A549 (cell line): ENCODE measurements around the gene FGFR2. TPM values are rescaled to one million over a fixed set of nuclear protein-coding genes. Genes with fewer than 3 reads are reported as not detected.

Source experiments
- ATAC-seq, 2 experiments: fragments of 200-7000 bp in 1 of 2; fragments of >200 bp in 1 of 2; cut with Nextera tagmentation in 1 of 2; cut with Tn5 transposase in 1 of 2; 3 replicates each; pipeline versions ENCODE4 v1.8.0 to v1.9.1; 2018 to 2020; ENCODE audit warnings: mild to moderate bottlenecking in 1 of 2, moderate library complexity in 1 of 2
- CTCF ChIA-PET: fragments of 300-600 bp; sonication (Branson Sonifier 250); formaldehyde crosslinking; extraction: SDS; loops from one replicate; lab custom pipeline; 2021; ENCODE audit warnings: antibody characterized with exemption, inconsistent platforms; lab: Yijun Ruan, JAX
- POLR2A ChIA-PET: fragments of 350-600 bp; formaldehyde crosslinking; extraction: SDS; loops from one replicate; lab custom pipeline; 2021; ENCODE audit warnings: antibody characterized with exemption, inconsistent platforms; lab: Yijun Ruan, JAX
- DNase-seq, 2 experiments: peaks; one replicate each; pipeline versions ENCODE4 v3.0.0 to v3.0.0-alpha.2; 2011 to 2016; ENCODE audit warnings: low read depth in 1 of 2, low spot score in 1 of 2
- FAIRE-seq: peaks from 2 replicates; lab custom pipeline; 2011; peaks lifted over from hg19 to GRCh38; lab: Jason Lieb, UNC
- H3K27ac ChIP-seq, 2 experiments: fragments of >200 bp; sonication (Bioruptor Twin); formaldehyde crosslinking; 3 replicates each; pipeline ENCODE4 v1.5.1; 2016 to 2017
- H3K4me1 ChIP-seq: fragments of >200 bp; sonication (Bioruptor Twin); formaldehyde crosslinking; 3 replicates; pipeline ENCODE4 v1.6.1; 2016
- H3K4me2 ChIP-seq: fragments of >200 bp; sonication (Bioruptor Twin); formaldehyde crosslinking; 3 replicates; pipeline ENCODE4 v1.6.1; 2016
- H3K4me3 ChIP-seq: fragments of >200 bp; sonication (Bioruptor Twin); formaldehyde crosslinking; 3 replicates; pipeline ENCODE4 v1.5.1; 2016
- H3K9me3 ChIP-seq: fragments of >200 bp; sonication (Bioruptor Twin); formaldehyde crosslinking; 3 replicates; pipeline ENCODE4 v1.6.1; 2016
- BCL3 ChIP-seq: fragments of >200 bp; sonication (Bioruptor Twin); formaldehyde crosslinking; IDR thresholded peaks from 3 replicates; pipeline ENCODE4 v1.6.1; 2016
- CEBPB ChIP-seq, 2 experiments: fragments of >200 bp in 1 of 2; sonication (Bioruptor Twin) in 1 of 2; formaldehyde crosslinking in 1 of 2; IDR thresholded peaks; 2 replicates each; pipeline ENCODE4 v1.6.1; 2012 to 2016
- CHD2 ChIP-seq: fragments of 150-350 bp; IDR thresholded peaks from 2 replicates; pipeline ENCODE4 v1.6.1; 2014; ENCODE audit warnings: low read length; ENCODE audit not compliant: partially characterized antibody
- E2F6 ChIP-seq: IDR thresholded peaks from 2 replicates; pipeline ENCODE4 v1.6.1; 2012; ENCODE audit warnings: low read depth, borderline replicate concordance
- EHF ChIP-seq: fragments of 250-450 bp; sonication (Bioruptor Pico); IDR thresholded peaks from 2 replicates; pipeline ENCODE4 v1.5.0; 2020; ENCODE audit warnings: mild to moderate bottlenecking
- ESRRA ChIP-seq: fragments of 150-350 bp; IDR thresholded peaks from 2 replicates; pipeline ENCODE4 v1.6.1; 2014; ENCODE audit warnings: mild to moderate bottlenecking, low read length, borderline replicate concordance
- FOSL2 ChIP-seq, 2 experiments: fragments of 450-650 bp in 1 of 2; fragments of >200 bp in 1 of 2; sonication (Bioruptor Twin) in 1 of 2; formaldehyde crosslinking; IDR thresholded peaks; 2 replicates each; pipeline versions ENCODE4 v1.5.0 to v1.6.1; 2016 to 2020; ENCODE audit warnings: mild to moderate bottlenecking in 1 of 2, moderate library complexity in 1 of 2
- GATA3 ChIP-seq: IDR thresholded peaks from 2 replicates; pipeline ENCODE4 v1.6.1; 2012; ENCODE audit warnings: borderline replicate concordance
- HOXA7 ChIP-seq: fragments of 250-450 bp; sonication (Bioruptor Pico); IDR thresholded peaks from 2 replicates; pipeline ENCODE4 v1.5.0; 2020; ENCODE audit warnings: mild to moderate bottlenecking, moderate library complexity
- HOXB13 ChIP-seq: fragments of 250-450 bp; sonication (Bioruptor Pico); IDR thresholded peaks from 2 replicates; pipeline ENCODE4 v1.5.0; 2020; ENCODE audit warnings: low read depth, mild to moderate bottlenecking, moderate library complexity
- KDM1A ChIP-seq: fragments of 200-600 bp; sonication (generic); IDR thresholded peaks from 2 replicates; pipeline ENCODE4 v1.6.1; 2016; ENCODE audit warnings: low read depth, mild to moderate bottlenecking
- MAZ ChIP-seq: fragments of 150-350 bp; IDR thresholded peaks from 2 replicates; pipeline ENCODE4 v1.6.1; 2014; ENCODE audit warnings: antibody characterized with exemption, low read depth, low read length, borderline replicate concordance
- PHF8 ChIP-seq: fragments of 200-600 bp; sonication (generic); IDR thresholded peaks from 2 replicates; pipeline ENCODE4 v1.6.1; 2016; ENCODE audit warnings: low read depth, mild to moderate bottlenecking, antibody characterized with exemption, moderate library complexity, borderline replicate concordance
- POLR2A ChIP-seq: IDR thresholded peaks from 2 replicates; pipeline ENCODE4 v1.6.1; 2012; ENCODE audit warnings: mild to moderate bottlenecking, low read length
- POLR2AphosphoS2 ChIP-seq: conservative IDR thresholded peaks from 2 replicates; pipeline ENCODE4 v1.6.1; 2012; ENCODE audit warnings: low read length, improper control_type of control experiment, inconsistent platforms
- RAD21 ChIP-seq, 2 experiments: fragments of >200 bp in 1 of 2; sonication (Bioruptor Twin) in 1 of 2; formaldehyde crosslinking in 1 of 2; IDR thresholded peaks in 1 of 2; conservative IDR thresholded peaks in 1 of 2; 2 replicates in 1 of 2; 3 replicates in 1 of 2; pipeline ENCODE4 v1.6.1; 2012 to 2018; ENCODE audit warnings: inconsistent platforms in 1 of 2
- RARB ChIP-seq: fragments of 250-450 bp; sonication (Bioruptor Pico); IDR thresholded peaks from 2 replicates; pipeline ENCODE4 v1.8.0; 2021; ENCODE audit warnings: mild to moderate bottlenecking, moderate library complexity
- RCOR1 ChIP-seq: fragments of 150-350 bp; IDR thresholded peaks from 2 replicates; pipeline ENCODE4 v1.6.1; 2014; ENCODE audit warnings: antibody characterized with exemption, low read length, low read depth
- TP53 ChIP-seq: fragments of 250-450 bp; sonication (Bioruptor Pico); IDR thresholded peaks from 2 replicates; pipeline ENCODE4 v1.5.0; 2021; ENCODE audit warnings: mild to moderate bottlenecking, moderate library complexity
- ZC3H11A ChIP-seq: fragments of 450-650 bp; IDR thresholded peaks from 2 replicates; pipeline ENCODE4 v1.6.1; 2014; ENCODE audit warnings: antibody characterized with exemption, mild to moderate bottlenecking
- ZFP36 ChIP-seq: fragments of 450-650 bp; IDR thresholded peaks from 2 replicates; pipeline ENCODE4 v1.6.1; 2014; ENCODE audit warnings: borderline replicate concordance; ENCODE audit not compliant: partially characterized antibody
- ZNF302 ChIP-seq: fragments of 250-450 bp; sonication (Bioruptor Pico); IDR thresholded peaks from 2 replicates; pipeline ENCODE4 v1.9.0; 2021; ENCODE audit warnings: inconsistent platforms, mild to moderate bottlenecking, moderate library complexity
- WGBS: methylation state at CpG from one replicate; pipeline ENCODE4 v1.1.6; 2017; ENCODE audit errors: missing lambda C conversion rate; 5-methylcytosine and 5-hydroxymethylcytosine counted together
- polyA plus RNA-seq, 4 experiments: library from polyadenylated mRNA; depleted of rRNA in 3 of 4; stranded (reverse); fragments of >200 nt; fragmentation: RNase III in 1 of 4; extraction: RNeasy Plus Mini Kit Qiagen cat#74134 plus additional on column Dnase treatment in 1 of 4; gene quantifications; 2 replicates in 3 of 4; 3 replicates in 1 of 4; pipeline ENCODE4 v1.2.3, GENCODE V29; 2011 to 2017
- TF ChIP-seq, protein P1 (sequence below): fragments of 250-450 bp; sonication (Bioruptor Pico); IDR thresholded peaks from 2 replicates; pipeline ENCODE4 v1.5.0; 2020; ENCODE audit warnings: low read depth, mild to moderate bottlenecking, moderate library complexity

Gene FGFR2
- polyA plus RNA-seq, 2 of the 4 experiments (the other 2 are of a cell fraction): 0.16 to 0.22 TPM

GRCh38 chr10:121493521-121493920, 104.7 kb downstream of the FGFR2 start:
- no peak overlapping the region for H3K4me3 ChIP-seq
- no peaks in the 10 kb centered on the region for H3K9me3 ChIP-seq
- ChIA-PET POLR2A (no interaction called here), CTCF (no interaction called here)
- DNase-seq: no peak
- FAIRE-seq: no peak
- no peak overlapping the region for H3K27ac ChIP-seq
- TF ChIP-seq PHF8 (no peak), RCOR1 (no peak), EHF (CRISPR knock-in tag) (no peak), ZNF302 (CRISPR knock-in tag) (no peak), POLR2AphosphoS2 (no peak), POLR2A (no peak), ZC3H11A (no peak), HOXA7 (CRISPR knock-in tag) (no peak), TP53 (CRISPR knock-in tag) (no peak), FOSL2 (IDR thresholded peaks at IDR 0.05) (no peak), FOSL2 (CRISPR knock-in tag; IDR thresholded peaks at IDR 0.05) (no peak), HOXB13 (no peak), ESRRA (no peak), KDM1A (no peak), CHD2 (no peak), E2F6 (no peak), MAZ (no peak), RARB (CRISPR knock-in tag) (no peak)
- TF ChIP-seq, protein P1, sequence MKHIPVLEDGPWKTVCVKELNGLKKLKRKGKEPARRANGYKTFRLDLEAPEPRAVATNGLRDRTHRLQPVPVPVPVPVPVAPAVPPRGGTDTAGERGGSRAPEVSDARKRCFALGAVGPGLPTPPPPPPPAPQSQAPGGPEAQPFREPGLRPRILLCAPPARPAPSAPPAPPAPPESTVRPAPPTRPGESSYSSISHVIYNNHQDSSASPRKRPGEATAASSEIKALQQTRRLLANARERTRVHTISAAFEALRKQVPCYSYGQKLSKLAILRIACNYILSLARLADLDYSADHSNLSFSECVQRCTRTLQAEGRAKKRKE: no peak
- no peak for ATAC-seq
- 29% methylated on average over 8 of the region's 8 CpGs for WGBS
- H3K4me1 ChIP-seq: no peaks in the 10 kb centered on the region
- no peak overlapping the region for H3K4me2 ChIP-seq

DNA sequence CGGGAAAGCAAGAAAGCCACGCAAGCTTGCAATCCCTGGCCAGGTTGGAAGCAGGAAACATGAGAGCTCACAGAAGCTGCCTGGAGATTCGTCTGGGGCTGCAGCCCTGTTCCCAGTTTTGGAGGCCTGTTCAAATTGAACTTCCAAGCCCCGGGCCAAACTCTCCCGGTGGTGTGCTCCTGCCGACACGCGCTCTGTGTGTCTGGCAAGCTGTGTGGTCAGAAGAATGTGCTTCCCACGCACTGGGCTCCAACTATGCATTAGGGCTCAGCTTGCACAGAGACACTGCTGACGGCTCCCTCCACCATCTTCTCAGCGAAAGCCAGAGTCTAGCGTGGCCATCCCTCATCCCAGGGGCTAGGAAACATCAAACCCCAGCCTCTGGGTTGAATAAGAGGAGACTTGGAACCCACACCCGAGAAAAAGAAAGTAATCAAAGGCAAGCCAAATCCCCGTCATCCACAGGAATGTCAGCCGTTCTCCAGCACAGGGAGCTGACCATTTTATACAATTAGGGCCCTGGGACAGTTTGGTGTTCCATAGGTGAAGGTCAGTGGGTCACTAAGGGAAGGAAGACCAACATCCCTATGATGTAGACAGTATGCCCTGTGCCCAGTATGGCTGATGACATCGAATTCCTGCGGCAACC, 107.2 kb downstream of the FGFR2 start:
- DNase-seq (no peak), FAIRE-seq (no peak), ATAC-seq (no peak)
- POLR2A ChIA-PET: no interaction called here
- Histone ChIP-seq H3K27ac (no peak overlapping the region), H3K4me1 (no peaks in the 10 kb centered on the region), H3K4me2 (no peak overlapping the region), H3K9me3 (no peaks in the 10 kb centered on the region), H3K4me3 (no peak overlapping the region)
- 27% methylated on average over 11 of the region's 17 CpGs for WGBS
- no peak for TF ChIP-seq GATA3
- TF ChIP-seq ZFP36: no peak
- no peak for TF ChIP-seq CEBPB (IDR thresholded peaks at IDR 0.05)
- no peak for TF ChIP-seq HOXB13
- TF ChIP-seq MAZ: no peak
- no peak for TF ChIP-seq BCL3
- TF ChIP-seq RAD21 (conservative IDR thresholded peaks at IDR 0.05 in 1 of 2, IDR thresholded peaks at IDR 0.05 in 1 of 2): no peak
- CTCF ChIA-PET: no interaction called here
